Subcutaneous abdominal adipose tissue (tissue), 5 donors: Measurements from ENCODE around the gene RNF222.

ENCODE experiments used
- H3K27ac ChIP-seq: one replicate; pipeline ENCODE4 v1.7.0; 2013; ENCODE audit warnings: low read depth, mild to moderate bottlenecking, inconsistent platforms, low read length, moderate library complexity
- H3K27me3 ChIP-seq, 5 donors: one replicate each; pipeline ENCODE4 v1.7.0; 2013; ENCODE audit warnings: low read length in 5 of 5, inconsistent platforms in 1 of 5; ENCODE audit not compliant: control insufficient read depth in 5 of 5, insufficient read depth in 4 of 5
- H3K36me3 ChIP-seq, 5 donors: one replicate each; pipeline ENCODE4 v1.7.0; 2013; ENCODE audit warnings: low read length in 5 of 5; ENCODE audit not compliant: control insufficient read depth in 5 of 5, insufficient read depth in 5 of 5
- H3K4me1 ChIP-seq, 5 donors: one replicate each; pipeline ENCODE4 v1.7.0; 2013; ENCODE audit warnings: low read length in 5 of 5, mild to moderate bottlenecking in 3 of 5, moderate library complexity in 1 of 5; ENCODE audit not compliant: control insufficient read depth in 5 of 5, insufficient read depth in 5 of 5
- H3K4me3 ChIP-seq, 5 donors: one replicate each; pipeline ENCODE4 v1.7.0; 2013; ENCODE audit warnings: low read length in 5 of 5, low read depth in 1 of 5
- H3K9ac ChIP-seq, 5 donors: one replicate each; pipeline ENCODE4 v1.7.0; 2013; ENCODE audit warnings: low read length in 5 of 5, mild to moderate bottlenecking in 4 of 5, moderate library complexity in 3 of 5
- H3K9me3 ChIP-seq, 5 donors: one replicate each; pipeline ENCODE4 v1.7.0; 2013; ENCODE audit warnings: low read length in 5 of 5; ENCODE audit not compliant: control insufficient read depth in 5 of 5
- donor health status: healthy.
- donor health status: healthy.
- donor health status: healthy.
- donor health status: healthy.
- donor health status: healthy.

RNF222 gene

GRCh38 chr17:8413938-8414337 lies 16.3 kb upstream of the RNF222 start:
- Histone ChIP-seq H3K27me3 (no peaks in the 10 kb centered on the region), H3K9me3 (no peaks in the 10 kb centered on the region), H3K27ac (no peak overlapping the region), H3K4me1 (peaks cover 1 to 17% (median 15%) of the 10 kb centered on the region in 5 donors), H3K36me3 (no peaks in the 10 kb centered on the region), H3K9ac (no peak overlapping the region), H3K4me3 (no peak overlapping the region)

GRCh38 chr17:8413328-8413727 lies 15.7 kb upstream of the RNF222 start:
- H3K36me3 ChIP-seq, result no peaks in the 10 kb centered on the region
- no peaks in the 10 kb centered on the region for H3K9me3 ChIP-seq
- no peak overlapping the region for H3K27ac ChIP-seq
- no peak overlapping the region for H3K9ac ChIP-seq
- H3K4me3 ChIP-seq, result no peak overlapping the region
- H3K4me1 ChIP-seq, result peaks cover 1 to 17% (median 15%) of the 10 kb centered on the region in 5 donors
- H3K27me3 ChIP-seq, result peaks cover 0 to 2% (median 0%) of the 10 kb centered on the region in 5 donors

- Histone ChIP-seq H3K4me1 (peaks cover 1 to 17% (median 15%) of the 10 kb centered on the region in 5 donors), H3K9ac (peak overlapping the region in 1 of 5 donors; percentile 2), H3K36me3 (no peaks in the 10 kb centered on the region), H3K4me3 (no peak overlapping the region), H3K27ac (no peak overlapping the region), H3K9me3 (no peaks in the 10 kb centered on the region), H3K27me3 (peaks cover 0 to 2% (median 0%) of the 10 kb centered on the region in 5 donors)
Measured at GRCh38 chr17:8412089-8412488, 14.5 kb upstream of the RNF222 start.

- Histone ChIP-seq H3K4me1 (peaks cover 1 to 17% (median 15%) of the 10 kb centered on the region in 5 donors), H3K9ac (no peak overlapping the region), H3K9me3 (no peaks in the 10 kb centered on the region), H3K4me3 (no peak overlapping the region), H3K36me3 (no peaks in the 10 kb centered on the region), H3K27ac (no peak overlapping the region), H3K27me3 (peaks cover 0 to 2% (median 0%) of the 10 kb centered on the region in 5 donors)
Measured at GRCh38 chr17:8410883-8411238, 13.2 kb upstream of the RNF222 start.

- Histone ChIP-seq H3K4me3 (peak overlapping the region in 3 of 5 donors; percentile 28 to 52 (median 45)), H3K27ac (no peak overlapping the region)
Measured at GRCh38 chr17:8409966-8410882, 12.6 kb upstream of the RNF222 start.

GRCh38 chr17:8408371-8408770 lies 10.7 kb upstream of the RNF222 start:
- no peak overlapping the region for H3K9ac ChIP-seq
- H3K36me3 ChIP-seq, result no peaks in the 10 kb centered on the region
- peaks cover 1 to 16% (median 15%) of the 10 kb centered on the region in 5 donors for H3K4me1 ChIP-seq
- no peak overlapping the region for H3K27ac ChIP-seq
- no peak overlapping the region for H3K4me3 ChIP-seq
- H3K27me3 ChIP-seq, result peaks cover 0 to 3% (median 0%) of the 10 kb centered on the region in 5 donors
- H3K9me3 ChIP-seq, result no peaks in the 10 kb centered on the region

More at GRCh38 chr17:8409966-8410882, 12.6 kb upstream of the RNF222 start:
- H3K9ac ChIP-seq, result no peak overlapping the region
- H3K9me3 ChIP-seq, result no peaks in the 10 kb centered on the region
- H3K36me3 ChIP-seq, result no peaks in the 10 kb centered on the region
- H3K4me1 ChIP-seq, result peaks cover 1 to 17% (median 15%) of the 10 kb centered on the region in 5 donors
- H3K27me3 ChIP-seq, result peaks cover 0 to 2% (median 0%) of the 10 kb centered on the region in 5 donors

GRCh38 chr17:8406174-8406573 lies 8.5 kb upstream of the RNF222 start:
- Histone ChIP-seq H3K36me3 (no peaks in the 10 kb centered on the region), H3K4me3 (no peak overlapping the region), H3K27me3 (peaks cover 0 to 4% (median 2%) of the 10 kb centered on the region in 5 donors), H3K9ac (no peak overlapping the region), H3K27ac (no peak overlapping the region), H3K4me1 (peaks cover 1 to 9% (median 6%) of the 10 kb centered on the region in 5 donors), H3K9me3 (no peaks in the 10 kb centered on the region)

- H3K27ac ChIP-seq, result no peak overlapping the region
- no peaks in the 10 kb centered on the region for H3K9me3 ChIP-seq
- H3K4me3 ChIP-seq, result no peak overlapping the region
- no peak overlapping the region for H3K9ac ChIP-seq
- H3K27me3 ChIP-seq, result peaks cover 0 to 4% (median 2%) of the 10 kb centered on the region in 5 donors
- peaks cover 1 to 7% (median 3%) of the 10 kb centered on the region in 5 donors for H3K4me1 ChIP-seq
- H3K36me3 ChIP-seq, result no peaks in the 10 kb centered on the region
Measured at GRCh38 chr17:8405499-8406016, 7.9 kb upstream of the RNF222 start.

- Histone ChIP-seq H3K27ac (no peak overlapping the region), H3K4me3 (no peak overlapping the region), H3K4me1 (no peaks in the 10 kb centered on the region), H3K9me3 (no peaks in the 10 kb centered on the region), H3K9ac (no peak overlapping the region), H3K36me3 (no peaks in the 10 kb centered on the region), H3K27me3 (peaks cover under 1 to 13% (median 8%) of the 10 kb centered on the region in 5 donors)
Measured at GRCh38 chr17:8402921-8403536, 5.4 kb upstream of the RNF222 start.

- Histone ChIP-seq H3K4me3 (no peak overlapping the region), H3K9ac (no peak overlapping the region), H3K9me3 (no peaks in the 10 kb centered on the region), H3K27me3 (peaks cover 13 to 27% (median 25%) of the 10 kb centered on the region in 5 donors), H3K4me1 (no peaks in the 10 kb centered on the region), H3K27ac (no peak overlapping the region), H3K36me3 (no peaks in the 10 kb centered on the region)
Measured at GRCh38 chr17:8401107-8401506, 3.5 kb upstream of the RNF222 start.
